ENCODE data around the gene TMEM131L.

The TMEM131L gene

GRCh38 chr4:153669838-153670237 is 203.7 kb downstream of the TMEM131L start:
- Histone ChIP-seq H4K20me1 (ENCODE audit: control insufficient read depth, insufficient read depth, low read depth, low read length) (no peaks in the 10 kb centered on the region), H3K36me3 (ENCODE audit: control insufficient read depth, low read length) (no peaks in the 10 kb centered on the region), H3F3A (ENCODE audit: control insufficient read depth, insufficient read depth) (no peaks in the 10 kb centered on the region), H3K4me2 (ENCODE audit: low read length) (no peak overlapping the region), H3K79me2 (ENCODE audit: control insufficient read depth, low read length) (no peaks in the 10 kb centered on the region), H3K9me3 (ENCODE audit: control insufficient read depth, insufficient read depth, low read length) (no peaks in the 10 kb centered on the region), H3K4me1 (ENCODE audit: control insufficient read depth, low read length) (no peaks in the 10 kb centered on the region), H3K4me3 (ENCODE audit: low read length) (no peak overlapping the region), H3K27me3 (ENCODE audit: control insufficient read depth, low read length) (peaks cover 3% of the 10 kb centered on the region), H3K9me2 (replicated peaks; ENCODE audit: control insufficient read depth, low read length) (no peaks in the 10 kb centered on the region; the same call in 1 of the 2 replicates), H3K27ac (ENCODE audit: low read depth, low read length) (no peak overlapping the region)
- TF ChIP-seq CTCF (IDR thresholded peaks at IDR 0.05; ENCODE audit: low read depth, low read length, poor library complexity, severe bottlenecking) (no peak), EZH2phosphoT487 (IDR thresholded peaks at IDR 0.05; ENCODE audit: borderline replicate concordance, low read length) (no peak)

GRCh38 chr4:153676486-153676885 is 210.3 kb downstream of the TMEM131L start:
- no peak overlapping the region for H3K4me3 ChIP-seq (ENCODE audit: low read length)
- H3K36me3 ChIP-seq (ENCODE audit: control insufficient read depth, low read length), result no peaks in the 10 kb centered on the region

GRCh38 chr4:153676984-153677383 is 210.8 kb downstream of the TMEM131L start:
- no peaks in the 10 kb centered on the region for H3F3A ChIP-seq (ENCODE audit: control insufficient read depth, insufficient read depth)
- no peaks in the 10 kb centered on the region; the same call in 1 of the 2 replicates for H3K9me2 ChIP-seq (replicated peaks; ENCODE audit: control insufficient read depth, low read length)
- H3K27ac ChIP-seq (ENCODE audit: low read depth, low read length), result no peak overlapping the region
- TF ChIP-seq CTCF (IDR thresholded peaks at IDR 0.05; ENCODE audit: low read depth, low read length, poor library complexity, severe bottlenecking) (no peak), EZH2phosphoT487 (IDR thresholded peaks at IDR 0.05; ENCODE audit: borderline replicate concordance, low read length) (no peak)
- no peak overlapping the region for H3K4me3 ChIP-seq (ENCODE audit: low read length)
- no peaks in the 10 kb centered on the region for H3K36me3 ChIP-seq (ENCODE audit: control insufficient read depth, low read length)
- no peak overlapping the region for H3K4me2 ChIP-seq (ENCODE audit: low read length)
- no peaks in the 10 kb centered on the region for H3K4me1 ChIP-seq (ENCODE audit: control insufficient read depth, low read length)
- 0 out of 2 replicates have a peak, but pooled peaks cover 6% of the 10 kb centered on the region for H3K27me3 ChIP-seq (ENCODE audit: control insufficient read depth, low read length)
- H3K79me2 ChIP-seq (ENCODE audit: control insufficient read depth, low read length), result no peaks in the 10 kb centered on the region
- no peaks in the 10 kb centered on the region for H4K20me1 ChIP-seq (ENCODE audit: control insufficient read depth, insufficient read depth, low read depth, low read length)
- H3K9me3 ChIP-seq (ENCODE audit: control insufficient read depth, insufficient read depth, low read length), result no peaks in the 10 kb centered on the region

More at GRCh38 chr4:153676486-153676885, 210.3 kb downstream of the TMEM131L start:
- Histone ChIP-seq H3K9me3 (ENCODE audit: control insufficient read depth, insufficient read depth, low read length) (no peaks in the 10 kb centered on the region), H3K27ac (ENCODE audit: low read depth, low read length) (no peak overlapping the region), H3K79me2 (ENCODE audit: control insufficient read depth, low read length) (no peaks in the 10 kb centered on the region), H4K20me1 (ENCODE audit: control insufficient read depth, insufficient read depth, low read depth, low read length) (no peaks in the 10 kb centered on the region), H3K9me2 (replicated peaks; ENCODE audit: control insufficient read depth, low read length) (no peaks in the 10 kb centered on the region; the same call in 1 of the 2 replicates), H3K4me2 (ENCODE audit: low read length) (no peak overlapping the region), H3F3A (ENCODE audit: control insufficient read depth, insufficient read depth) (no peaks in the 10 kb centered on the region), H3K4me1 (ENCODE audit: control insufficient read depth, low read length) (no peaks in the 10 kb centered on the region), H3K27me3 (ENCODE audit: control insufficient read depth, low read length) (peaks cover 6% of the 10 kb centered on the region; the same call in 1 of the 2 replicates)
- TF ChIP-seq CTCF (IDR thresholded peaks at IDR 0.05; ENCODE audit: low read depth, low read length, poor library complexity, severe bottlenecking), result no peak
- TF ChIP-seq EZH2phosphoT487 (IDR thresholded peaks at IDR 0.05; ENCODE audit: borderline replicate concordance, low read length), result no peak
